ENCODE measurements around the gene CSNK1E.

Gene CSNK1E

DNA sequence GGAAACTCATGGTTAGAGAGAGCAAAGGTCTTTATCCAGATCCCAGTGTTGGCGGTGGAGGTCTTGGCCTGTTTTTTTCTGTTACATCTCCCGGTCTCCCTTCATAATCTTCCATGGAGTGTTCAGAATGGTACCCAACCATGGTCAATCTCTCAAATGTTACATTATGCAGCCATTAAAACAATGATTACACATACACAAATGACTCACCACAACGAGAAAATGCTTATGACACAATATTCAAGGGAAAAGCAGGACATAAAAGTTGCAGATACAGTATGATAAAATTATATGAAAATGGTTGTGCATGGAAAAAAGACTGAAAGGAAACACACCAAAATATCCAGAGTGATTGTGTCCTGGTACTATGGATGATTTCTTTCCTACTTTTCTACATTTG, 17.8 kb upstream of the CSNK1E start:
- no peak for DNase-seq

DNA sequence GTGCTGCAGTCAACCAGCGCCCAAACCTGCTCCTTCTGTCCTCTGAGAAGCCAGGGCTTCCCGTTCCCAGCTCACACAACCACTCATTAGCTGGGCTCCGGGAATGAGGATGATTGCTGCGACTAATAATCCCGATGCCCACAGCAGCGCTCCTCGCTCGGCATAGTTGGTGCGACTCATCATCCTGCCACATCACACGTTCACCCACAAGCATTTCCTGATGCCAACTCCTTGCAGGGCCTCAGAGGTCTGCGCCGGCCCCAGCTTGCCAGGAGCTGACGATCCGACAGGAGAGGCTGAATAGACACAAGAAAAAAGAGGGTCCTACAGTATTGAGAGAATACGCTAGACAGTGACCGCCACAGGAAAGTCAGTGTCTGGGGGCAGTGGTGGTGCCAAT, 10.6 kb upstream of the CSNK1E start:
- peak in 1 of 51 donors; percentile 10 for DNase-seq

DNA sequence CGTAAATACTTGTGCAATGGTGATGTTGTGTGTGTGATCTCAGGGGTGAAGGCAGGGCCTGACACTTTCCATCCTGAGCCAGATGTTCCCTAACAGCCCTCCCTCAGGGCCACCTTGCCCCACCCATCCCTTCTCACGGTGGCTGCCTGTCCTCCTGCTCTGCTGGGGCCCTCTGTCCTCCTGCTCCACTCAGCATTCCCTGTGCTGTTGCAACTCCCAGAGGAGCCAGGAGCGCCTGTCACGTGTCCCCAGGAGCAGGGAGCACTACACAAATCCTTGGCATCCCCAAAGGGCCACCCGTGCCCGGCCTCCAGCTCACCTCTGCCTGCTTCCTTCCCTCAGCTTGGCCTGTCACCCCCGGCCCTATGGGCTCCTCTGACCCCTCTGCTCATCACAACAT, 10.2 kb upstream of the CSNK1E start:
- no peak for DNase-seq

DNA sequence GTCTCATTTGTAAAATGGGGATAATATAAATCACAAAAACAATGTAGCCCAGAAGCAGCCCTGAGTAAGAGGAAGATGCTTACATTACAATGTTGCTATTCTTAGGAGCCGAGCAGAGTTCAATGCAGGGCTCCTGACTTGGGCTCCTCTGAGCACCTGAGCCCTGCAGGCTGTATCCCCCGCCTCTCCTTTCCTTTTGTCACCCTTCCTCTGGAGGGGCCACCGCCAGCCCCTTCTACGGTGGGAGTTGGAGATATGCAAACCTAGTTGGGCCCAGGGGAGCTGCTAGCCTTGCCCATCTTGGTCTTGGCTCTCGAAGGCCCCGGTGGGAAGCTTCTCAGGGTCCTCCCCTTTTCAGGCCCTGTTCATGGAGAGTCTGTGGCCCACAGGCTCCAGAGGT, 8.4 kb upstream of the CSNK1E start:
- DNase-seq, result no peak

DNA sequence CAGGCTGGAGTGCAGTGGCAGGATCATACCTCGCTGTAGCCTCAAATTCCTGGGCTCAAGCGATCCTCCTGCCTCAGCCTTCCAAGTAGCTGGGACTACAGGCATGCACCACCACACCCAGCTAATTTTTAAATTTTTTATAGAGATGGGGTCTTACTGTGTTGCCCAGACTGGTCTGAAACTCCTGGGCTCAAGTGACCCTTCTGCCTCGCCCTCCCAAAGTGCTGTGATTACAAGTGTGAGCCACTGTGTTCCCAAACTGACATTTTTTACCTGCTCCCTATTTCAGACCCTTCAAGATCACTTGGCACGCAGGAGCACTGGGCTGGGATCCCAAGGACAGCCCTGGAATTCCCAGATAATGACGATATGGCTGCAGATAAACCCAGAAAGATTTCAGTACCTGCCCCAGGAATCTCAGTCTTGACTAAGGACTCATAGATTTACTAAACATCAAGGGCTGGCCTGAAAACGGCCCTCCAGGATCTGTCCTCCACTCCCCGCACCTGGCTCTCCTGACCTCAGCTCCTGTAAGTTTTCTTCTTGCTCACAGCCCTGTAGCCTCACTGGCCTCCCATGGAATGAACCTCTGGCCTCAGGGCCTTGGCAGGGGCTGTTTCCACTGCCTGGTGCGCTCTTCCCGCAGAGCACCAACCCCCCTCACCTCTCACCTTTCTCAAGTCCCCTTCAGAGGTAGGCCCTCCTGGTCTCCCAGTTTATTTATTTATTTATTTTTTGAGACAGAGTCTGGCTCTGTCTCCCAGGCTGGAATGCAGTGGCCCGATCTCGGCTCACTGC, 3.6 kb upstream of the CSNK1E start:
- DNase-seq, result no peak

DNA sequence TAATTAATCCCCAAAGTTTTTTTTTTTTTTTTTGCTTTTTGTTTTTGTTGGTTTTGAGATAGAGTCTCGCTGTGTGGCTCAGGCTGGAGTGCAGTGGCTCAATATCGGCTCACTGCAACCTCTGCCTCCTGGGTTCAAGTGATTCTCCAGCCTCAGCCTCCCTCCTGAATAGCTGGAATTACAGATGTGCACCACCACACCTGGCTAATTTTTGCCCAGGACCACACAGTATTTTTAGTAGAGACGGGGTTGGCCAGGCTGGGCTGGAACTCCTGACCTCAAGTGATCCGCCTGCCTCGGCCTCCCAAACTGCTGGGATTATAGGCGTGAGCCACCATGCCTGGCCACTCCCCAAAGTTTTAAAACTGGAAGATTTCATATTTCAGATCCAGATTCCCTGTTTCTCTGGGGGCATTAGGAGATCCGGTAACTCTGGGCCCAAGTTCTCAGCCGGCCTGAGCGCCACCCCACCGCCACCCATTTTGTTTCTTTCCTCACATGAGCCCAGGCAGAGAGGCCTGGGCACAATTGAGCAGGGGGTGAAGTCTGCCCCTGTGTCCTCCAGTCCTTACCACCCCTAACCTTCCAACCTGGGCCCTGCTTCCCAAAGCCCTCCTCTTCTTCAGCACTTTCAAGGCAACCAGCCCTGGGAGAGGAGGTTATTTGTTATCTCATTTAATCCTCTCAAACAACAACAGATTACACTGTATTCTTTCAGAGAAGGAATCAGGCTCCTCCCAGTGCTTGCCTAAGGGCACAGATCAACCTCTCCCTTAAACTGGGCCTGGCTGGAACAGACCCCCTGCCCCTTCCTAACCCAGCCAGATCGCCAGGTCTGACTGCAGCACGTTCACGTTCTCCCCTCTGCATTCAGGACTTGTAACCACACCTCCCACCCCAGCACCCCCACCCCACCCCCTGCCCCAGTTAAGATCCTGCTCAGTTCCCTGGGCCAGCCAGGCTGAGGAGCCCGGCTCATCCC, 1.9 kb upstream of the CSNK1E start:
- no peak for DNase-seq

DNA sequence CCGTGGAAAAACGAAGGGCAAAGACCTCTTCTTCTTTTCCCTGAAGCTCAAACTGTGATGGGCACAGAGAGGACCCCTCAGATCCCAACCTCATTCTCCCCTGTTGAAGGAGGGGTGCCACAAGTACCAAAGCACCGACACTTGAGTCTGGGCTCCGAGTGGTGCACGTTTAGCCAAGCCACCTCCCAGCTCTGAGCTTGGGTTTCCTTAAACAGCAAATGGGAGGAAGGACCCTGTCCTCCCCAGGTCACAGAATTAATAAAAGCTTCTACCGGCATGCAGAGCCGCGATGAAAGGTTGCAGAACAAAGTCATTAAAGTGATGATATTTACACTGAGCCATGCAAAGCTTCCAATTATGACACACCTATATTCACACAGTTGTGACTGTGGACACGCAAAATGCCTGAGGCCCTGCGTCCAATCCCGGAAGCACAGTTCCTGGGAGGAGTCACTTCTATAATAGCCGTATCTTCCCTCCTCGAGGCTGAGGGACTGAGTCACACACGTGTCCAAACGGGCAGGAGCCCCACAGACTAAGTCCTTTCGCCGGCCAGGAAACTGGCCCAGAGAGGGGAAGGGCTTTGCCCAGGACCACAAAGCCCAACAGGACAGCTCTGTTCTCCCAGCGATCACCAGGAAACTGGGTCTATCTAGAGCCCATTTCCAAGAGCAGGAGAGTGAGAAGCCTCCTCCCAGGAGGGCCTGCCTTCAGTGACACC, 922 bp upstream of the CSNK1E start:
- peak in 5 of 51 donors; percentile 20 to 54 (median 27) for DNase-seq

DNA sequence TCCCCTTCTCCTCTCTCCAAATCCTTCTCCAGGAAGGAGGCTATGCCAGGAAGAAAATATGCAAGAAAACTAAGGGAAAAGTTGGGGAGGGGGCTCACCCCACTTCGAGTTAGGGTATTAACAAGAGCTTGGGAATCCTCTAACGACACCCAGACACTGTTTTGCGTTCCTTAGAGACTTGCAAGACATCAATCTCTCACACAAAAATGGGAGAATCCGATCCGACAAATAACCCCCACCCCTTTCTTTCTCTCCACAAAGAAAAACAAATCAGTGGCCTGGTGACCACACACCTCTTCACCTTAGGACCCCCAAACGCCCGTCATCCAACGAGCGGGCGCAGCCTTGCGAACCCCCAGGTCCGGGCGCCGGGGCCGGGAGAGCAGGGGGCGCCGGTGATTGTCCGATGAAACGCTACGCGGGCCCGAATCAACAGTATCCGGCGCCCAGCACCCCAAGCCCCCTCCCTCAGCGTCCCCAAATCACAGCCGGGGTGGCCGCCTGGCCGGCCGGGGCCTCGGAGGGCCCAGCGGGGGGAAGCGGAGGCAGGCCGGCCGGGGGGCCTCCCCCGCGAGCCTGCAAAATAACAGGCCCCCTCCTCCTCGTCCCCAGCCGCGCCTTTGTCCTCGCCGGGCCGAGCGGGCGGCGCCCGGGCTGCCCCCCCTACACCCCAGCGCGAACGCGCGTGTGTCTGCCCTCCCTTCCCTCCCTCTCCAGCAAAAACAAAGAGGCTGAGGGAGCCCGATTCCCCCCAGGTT, 690 bp downstream of the CSNK1E start:
- DNase-seq, result peak in 47 of 51 donors; percentile 30 to 88 (median 72)

DNA sequence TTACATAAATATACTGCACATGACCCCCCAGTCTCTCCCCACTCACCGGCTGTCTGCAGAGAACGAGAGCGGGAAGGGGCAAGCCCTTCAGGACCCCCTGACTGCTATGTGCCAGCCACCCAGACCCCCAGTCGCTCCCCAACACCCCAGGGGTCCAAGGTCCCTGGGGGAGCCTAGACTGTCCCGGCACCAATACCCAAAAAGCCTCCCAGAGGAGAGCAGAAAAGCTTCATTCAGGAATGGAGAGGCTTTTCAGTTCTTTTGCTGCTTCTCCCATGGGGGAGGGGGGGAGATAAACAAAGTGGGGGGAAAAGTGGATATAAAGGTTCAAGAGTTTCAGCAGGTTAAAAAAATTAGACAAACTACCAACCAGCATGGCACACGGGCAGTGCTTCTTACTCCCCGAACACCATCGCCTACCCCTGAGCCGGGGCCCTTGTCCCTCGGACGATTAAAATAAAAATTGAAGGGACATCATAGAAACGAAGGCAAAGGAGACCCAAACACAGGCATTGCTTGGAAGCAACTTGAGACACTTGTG, 1.3 kb downstream of the CSNK1E start:
- peak in 5 of 51 donors; percentile 49 to 85 (median 57) for DNase-seq

DNA sequence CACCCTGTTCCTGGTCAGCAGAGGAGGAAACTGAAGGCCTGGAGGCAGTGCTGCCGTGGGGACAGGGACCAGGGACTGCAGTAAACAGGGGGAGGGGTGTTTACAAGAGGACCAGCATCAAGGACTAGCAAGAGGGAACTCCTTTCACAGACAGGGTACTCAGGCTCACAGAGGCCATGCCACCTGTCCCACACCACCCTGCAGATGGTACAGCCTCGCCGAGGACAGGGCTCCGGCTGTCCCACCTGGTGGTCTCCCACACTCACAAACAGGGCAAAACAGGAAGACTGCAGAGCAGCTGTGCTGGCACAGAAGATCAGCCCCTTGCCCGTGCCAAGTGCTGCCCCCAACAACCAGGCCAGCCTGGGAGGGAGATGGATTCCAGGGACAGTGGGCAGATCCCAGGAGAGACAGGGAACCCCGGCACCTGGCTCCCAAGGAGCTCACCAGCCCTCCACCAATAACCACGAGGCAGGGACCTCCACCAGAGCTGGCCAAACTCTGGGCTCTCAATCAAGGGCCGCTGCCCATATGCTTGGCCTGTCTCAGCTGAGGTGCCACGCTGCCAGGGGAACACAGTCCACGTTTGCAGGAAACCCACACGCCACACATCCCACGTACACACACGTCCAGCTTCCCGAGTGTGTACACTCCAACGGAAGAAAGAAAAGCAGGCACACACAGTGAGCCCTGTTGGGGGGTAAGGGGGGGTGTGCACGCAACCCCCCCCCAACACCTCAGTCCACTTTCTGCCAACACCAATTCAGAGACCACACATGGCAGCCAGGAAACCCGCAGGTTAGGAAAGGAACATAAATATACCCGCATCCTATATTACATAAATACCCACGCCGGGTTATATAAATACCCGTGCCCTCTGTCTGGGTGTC, 2.1 kb downstream of the CSNK1E start:
- peak in 25 of 51 donors; percentile 20 to 65 (median 41) for DNase-seq

DNA sequence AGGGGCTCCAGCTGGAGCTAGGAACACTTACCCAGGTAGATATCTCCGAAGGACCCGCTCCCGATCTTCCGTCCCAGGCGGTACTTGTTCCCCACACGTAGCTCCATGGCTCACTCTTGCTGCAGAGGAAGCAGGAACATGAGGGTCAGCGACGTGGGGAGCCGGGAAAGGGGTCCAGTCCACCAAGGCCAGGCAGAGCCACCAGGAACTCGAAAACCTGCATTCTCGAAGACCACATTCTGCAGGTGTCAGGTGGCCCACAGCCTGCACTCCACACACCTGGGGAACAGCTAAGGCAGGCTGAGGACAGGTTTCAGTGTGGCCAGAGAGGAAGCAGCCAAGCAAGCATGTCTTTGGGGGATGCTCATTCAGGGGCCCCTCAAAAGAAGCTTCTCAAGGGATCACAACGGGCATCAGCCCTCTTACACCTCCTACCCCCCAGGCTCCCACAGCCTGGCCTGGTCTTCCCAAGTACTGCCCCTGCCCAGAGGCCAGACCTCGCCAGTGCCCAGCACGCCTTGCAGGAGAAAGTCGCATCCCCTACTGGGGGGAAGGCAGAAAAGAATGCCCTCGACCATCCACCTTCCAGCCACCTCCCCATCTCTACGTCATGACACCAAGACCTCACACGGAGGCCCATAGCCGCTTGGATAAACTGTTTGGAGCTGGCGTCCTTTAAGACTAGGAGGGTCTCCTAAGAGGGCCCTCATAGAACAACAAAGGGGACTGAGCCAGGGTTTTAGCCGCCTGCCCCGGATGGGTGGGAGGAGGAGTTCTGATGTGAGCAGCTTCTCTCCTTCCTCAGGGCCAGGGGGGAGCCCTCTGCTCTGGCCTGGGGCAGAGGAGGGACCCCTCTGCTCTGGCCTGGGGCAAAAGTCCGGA, 2.9 kb downstream of the CSNK1E start:
- peak in 1 of 51 donors; percentile 43 for DNase-seq

DNA sequence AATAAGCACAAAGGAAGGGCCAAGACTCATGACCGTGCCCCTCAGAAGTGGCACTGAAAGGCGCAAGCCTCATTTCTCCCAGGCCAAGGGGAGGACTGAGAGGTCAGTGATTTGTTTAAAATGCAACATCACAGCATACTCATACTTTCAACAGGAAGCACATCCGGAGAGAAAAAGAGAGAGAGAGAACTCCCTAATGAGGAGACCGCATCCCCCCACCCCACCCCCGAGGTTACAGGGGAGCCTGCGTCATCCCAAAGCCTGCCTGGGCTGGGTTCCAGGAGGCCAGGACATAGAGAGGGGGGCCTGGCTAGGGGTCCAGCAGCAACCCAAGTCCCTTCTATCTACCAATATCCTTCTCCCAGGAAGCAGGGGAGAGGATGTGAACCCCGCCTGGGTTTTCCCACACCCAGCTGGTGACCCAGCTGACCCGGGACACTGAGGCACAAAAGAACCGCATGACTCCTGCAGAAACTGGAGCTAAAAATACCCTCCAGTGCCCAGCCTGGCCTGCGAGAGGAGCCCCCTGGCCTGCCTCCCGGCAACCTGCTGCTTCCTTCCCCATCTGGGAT, 3.8 kb downstream of the CSNK1E start:
- DNase-seq, result peak in 30 of 51 donors; percentile 21 to 80 (median 49)

DNA sequence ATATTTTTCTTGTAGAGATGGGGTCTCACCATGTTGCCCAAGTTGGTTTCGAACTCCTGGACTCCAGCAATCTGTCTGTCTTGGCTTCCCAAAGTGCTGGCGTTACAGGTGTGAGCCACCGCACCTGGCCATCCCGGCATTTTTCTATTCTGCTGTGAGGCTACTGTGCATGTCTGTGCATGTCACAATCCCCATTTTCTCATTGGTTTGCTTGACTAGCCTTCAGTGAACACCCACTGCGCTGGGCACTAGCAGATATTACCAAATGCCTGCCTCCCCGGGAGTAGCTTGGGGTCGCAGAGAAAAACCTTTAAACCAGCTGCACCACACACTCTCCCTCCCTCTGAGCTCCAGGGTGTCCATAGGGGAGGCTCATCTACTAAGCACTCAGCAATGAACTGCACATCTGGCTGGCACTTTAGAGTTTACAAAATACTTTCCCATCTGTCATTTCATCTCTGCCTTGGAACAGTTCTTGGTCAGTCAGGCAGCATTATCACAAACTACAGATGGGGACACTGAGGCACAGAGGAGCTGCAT, 4.9 kb downstream of the CSNK1E start:
- DNase-seq, result no peak

DNA sequence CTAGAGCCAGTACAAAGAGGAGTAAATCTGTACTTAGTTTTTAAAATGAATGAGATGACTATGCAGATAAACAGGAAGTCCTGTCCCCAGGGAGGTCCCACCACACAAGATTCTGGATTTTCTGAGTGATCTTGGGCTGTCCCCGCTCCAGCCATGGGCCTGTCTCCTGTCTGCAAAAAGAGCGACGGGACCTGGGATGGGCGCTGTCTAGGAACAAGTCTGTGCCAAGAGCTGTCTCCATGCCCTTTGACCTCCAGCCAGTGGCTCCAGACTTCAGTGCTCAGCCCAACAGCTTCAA, 6.0 kb downstream of the CSNK1E start:
- no peak for DNase-seq

DNA sequence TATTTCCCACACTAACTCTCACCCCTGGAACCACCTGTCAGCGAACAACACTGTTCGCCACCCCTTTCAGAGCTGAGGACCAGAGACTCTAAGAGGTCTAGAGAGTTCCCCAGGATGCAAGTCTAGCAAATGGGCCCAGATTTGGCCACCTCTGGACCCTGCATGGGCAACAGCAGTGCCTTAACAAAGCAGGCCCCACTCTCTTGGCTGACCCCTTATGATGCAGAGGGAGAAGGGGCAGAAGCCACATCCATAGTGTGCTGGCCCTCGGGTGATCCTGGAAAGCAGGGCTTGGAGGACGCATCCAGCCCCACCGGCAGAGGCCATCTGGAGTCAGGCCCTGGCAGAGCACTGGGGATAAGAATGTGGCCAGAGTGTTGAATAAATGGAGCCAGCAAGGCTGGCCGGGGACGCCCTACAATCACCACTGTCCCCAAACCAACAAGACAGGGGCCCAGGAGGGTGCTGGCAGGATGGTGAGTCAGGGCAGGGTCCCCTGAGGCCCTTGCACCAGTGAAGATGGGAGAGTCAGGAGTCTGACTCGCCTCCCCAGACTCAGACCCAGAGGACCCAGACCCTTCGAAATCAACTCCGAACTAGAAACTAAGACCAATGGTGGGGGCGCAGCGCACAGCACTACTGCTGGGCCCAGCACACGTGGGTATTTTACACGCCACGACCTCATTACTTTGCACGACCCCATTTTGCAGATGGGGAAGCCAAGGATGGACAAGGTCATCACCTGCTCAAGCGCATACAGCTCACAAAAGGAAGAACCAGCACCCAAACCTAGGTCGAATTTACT, 6.5 kb downstream of the CSNK1E start:
- no peak for DNase-seq

DNA sequence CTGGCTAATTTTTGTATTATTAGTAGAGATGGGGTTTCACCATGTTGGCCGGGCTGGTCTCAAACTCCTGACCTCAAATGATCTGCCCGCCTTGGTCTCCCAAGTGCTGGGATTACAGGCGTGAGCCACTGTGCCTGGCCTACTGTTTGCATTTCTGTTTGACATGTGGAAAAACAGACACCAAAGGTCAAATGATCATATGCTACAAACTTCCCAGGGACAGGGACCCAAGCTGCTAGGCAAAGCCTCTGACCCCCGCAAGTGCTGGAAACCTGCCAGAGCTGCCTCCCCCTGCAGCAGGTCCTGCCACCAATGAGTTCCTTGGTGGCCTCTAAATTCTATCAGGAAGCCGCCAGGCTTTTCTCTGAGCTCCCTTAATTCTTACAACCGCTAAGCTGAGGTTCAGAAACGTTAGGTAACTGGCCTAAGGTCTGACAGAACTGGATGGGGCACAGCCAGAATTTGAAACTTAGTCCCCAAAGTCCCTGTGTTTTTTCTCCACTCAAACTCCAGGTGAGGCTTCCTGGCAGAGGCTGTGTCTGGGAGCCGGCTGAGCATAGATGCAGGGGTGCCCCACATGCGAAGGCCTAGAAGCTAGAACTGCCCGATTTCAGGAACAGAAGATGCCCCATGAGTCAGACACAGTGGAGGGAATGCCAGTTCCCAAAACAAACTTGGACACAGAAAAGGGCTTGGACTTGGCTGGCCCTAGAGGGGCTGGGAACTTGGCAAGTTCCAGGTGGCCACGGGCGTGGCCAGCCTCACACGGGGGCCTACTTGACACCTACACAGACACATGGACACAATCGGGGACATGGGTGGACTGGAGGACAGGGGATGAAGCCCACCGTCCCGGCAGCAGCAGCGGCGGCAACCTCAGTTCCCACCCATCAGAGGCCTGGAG, 7.4 kb downstream of the CSNK1E start:
- DNase-seq, result peak in 3 of 51 donors; percentile 6 to 32 (median 28)
